Retinal pigment epithelial cell (primary cell): ENCODE results near the gene MCM3.

ENCODE experiments used
- DNase-seq: peaks from one replicate; pipeline ENCODE4 v3.0.0-alpha.2; 2010; ENCODE audit warnings: low read depth
- H3K4me3 ChIP-seq: 2 replicates; pipeline ENCODE4 v1.5.1; 2011; ENCODE audit warnings: mild to moderate bottlenecking, low read length, control low read depth, moderate library complexity
- CTCF ChIP-seq: conservative IDR thresholded peaks from 2 replicates; pipeline ENCODE4 v1.5.1; 2011; ENCODE audit warnings: low read depth, low read length, control low read depth, inconsistent platforms

Gene MCM3

DNA sequence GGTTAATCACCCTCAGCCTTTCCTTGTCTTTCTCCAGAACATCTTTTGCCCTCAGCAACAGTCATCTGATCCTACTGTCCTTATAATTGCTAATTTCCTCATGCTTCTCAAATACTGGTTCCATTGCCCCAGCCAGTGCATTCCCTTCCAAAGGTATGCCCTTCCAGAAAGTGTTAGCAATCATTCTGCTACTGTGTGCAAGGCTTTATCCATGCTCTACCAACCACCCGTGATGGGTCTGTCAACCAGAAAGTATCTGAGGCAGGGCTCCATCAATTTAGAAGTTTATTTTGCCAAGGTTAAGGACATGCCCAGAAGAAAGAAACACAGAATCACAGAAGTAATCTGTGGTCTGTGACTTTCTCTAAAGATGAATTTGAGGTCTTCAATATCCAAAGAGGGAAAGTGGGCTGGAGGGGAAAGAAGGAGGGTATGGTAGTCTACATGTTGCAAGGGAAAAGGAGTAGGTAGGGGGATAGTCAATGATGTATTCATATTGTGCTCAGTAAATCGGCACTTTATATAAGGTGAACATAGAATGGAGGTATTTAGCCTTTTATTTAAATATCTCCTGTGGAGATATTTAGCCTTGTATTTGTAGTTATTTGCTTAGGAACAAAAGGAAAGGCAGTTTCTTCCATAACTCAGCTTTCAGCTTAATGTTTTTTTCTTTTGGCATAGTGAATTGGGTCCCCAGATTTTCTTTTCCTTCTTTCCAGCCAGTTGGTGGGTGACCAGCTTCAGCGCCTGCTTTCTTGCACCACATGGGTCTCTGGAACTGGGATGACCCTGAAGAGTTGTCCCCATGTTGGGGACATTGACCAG lies 42.2 kb upstream of the MCM3 start:
- no peak overlapping the region for H3K4me3 ChIP-seq
- no peak for TF ChIP-seq CTCF
- no peak for DNase-seq

DNA sequence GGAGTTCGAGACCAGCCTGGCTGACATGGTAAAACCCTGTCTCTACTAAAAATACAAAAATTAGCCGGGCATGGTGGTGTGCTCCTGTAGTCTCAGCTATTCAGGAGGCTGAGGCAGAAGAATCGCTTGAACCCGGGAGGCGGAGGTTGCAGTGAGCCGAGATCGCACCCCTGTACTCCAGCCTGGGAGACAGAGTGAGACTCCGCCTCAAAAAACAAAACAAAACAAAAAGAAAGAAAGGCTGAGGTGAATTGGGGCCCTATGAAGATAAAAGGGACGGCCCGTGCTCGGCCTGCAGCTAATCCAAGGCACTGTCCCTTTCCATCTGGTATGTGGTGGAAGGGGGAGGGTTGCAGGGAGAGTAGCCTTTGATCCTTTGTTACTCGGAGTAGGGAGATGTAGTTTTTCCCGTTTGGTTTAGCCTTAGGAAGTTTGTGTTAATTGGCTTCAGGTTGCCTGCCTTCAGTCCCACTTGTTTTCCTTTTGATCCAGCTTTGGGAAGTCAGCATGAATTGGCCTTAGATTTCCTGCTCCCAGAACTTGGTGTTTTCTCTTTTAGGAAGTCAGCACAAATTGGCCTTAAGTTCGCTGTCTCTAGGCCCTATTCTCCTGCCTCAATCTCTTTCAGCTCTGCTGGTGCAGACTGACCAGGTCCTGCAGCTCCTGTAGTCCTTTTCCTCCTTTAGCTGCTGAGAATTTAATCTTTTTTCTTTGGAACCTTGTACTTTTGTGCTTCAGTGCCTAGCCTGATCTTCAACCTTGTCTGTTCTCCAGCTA lies 41.3 kb upstream of the MCM3 start:
- no peak for TF ChIP-seq CTCF
- DNase-seq, result no peak
- H3K4me3 ChIP-seq, result no peak overlapping the region

GRCh38 chr6:52324189-52324588 lies 39.6 kb upstream of the MCM3 start:
- DNase-seq, result no peak
- H3K4me3 ChIP-seq, result no peak overlapping the region
- no peak for TF ChIP-seq CTCF

DNA sequence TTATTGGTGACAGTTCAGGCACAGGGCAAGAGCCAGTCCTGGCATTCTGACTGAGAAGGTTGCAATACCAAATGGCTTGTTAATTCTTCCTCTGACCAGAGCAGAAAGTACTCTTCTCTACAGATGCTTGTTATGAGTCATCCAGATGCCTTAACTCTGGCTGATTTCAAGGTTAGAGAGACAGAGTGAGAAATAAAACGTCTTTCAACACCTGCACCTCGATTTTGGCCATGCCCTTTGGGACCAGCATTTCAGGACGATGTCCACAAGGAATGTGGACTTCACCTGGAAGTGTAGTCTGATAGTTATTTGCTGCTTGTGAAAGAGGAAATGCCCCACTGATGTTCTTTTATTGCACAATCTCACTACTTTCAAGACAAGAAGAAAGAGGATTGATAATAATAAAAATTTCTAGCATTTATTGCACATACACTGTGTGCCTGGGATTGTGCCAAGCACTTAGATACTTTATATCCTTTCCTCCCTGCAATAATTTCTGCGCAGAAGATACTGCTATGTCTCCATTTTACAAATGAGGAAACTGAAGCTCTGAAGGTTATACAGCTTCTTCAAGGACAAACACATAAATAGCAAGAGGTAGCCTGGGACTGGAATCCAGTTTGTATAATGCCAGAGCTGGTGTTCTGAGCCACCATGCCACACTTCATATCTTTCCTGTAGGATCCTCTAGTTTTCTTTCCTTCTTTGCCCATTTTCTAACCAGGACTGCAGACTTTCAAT lies 33.5 kb upstream of the MCM3 start:
- H3K4me3 ChIP-seq, result no peak overlapping the region
- DNase-seq, result no peak
- TF ChIP-seq CTCF, result no peak

GRCh38 chr6:52317211-52317610 lies 32.7 kb upstream of the MCM3 start:
- DNase-seq, result no peak
- TF ChIP-seq CTCF, result no peak
- no peak overlapping the region for H3K4me3 ChIP-seq

DNA sequence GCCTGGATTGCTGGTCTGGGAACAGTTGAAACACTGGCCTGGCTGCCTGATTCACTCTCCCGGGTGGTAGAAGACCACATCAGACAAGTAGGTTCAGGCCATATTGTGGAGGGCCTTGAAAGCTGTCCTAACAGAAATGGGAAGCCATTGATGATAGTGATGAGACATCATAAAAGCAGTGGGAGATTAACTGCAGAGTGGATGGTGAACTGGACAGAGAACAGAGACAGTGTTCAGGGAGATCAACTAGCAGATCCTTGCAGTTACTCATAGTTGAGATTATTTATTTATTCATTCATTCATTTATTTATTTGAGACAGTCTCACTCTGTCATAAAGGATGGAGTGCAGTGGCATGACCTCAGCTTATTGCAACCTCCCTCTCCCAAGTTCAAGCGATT lies 30.2 kb upstream of the MCM3 start:
- H3K4me3 ChIP-seq, result no peak overlapping the region
- DNase-seq, result no peak
- TF ChIP-seq CTCF, result no peak
